SH-SY5Y (cell line): ENCODE results near the gene RAI14.

ENCODE experiments used
- GATA2 ChIP-seq: IDR thresholded peaks from 2 replicates; pipeline ENCODE4 v1.6.1; 2011; ENCODE audit warnings: mild to moderate bottlenecking, low read depth, low read length
- GATA3 ChIP-seq: IDR thresholded peaks from 2 replicates; pipeline ENCODE4 v1.6.1; 2011; ENCODE audit warnings: low read depth, mild to moderate bottlenecking, low read length, moderate library complexity

DNA sequence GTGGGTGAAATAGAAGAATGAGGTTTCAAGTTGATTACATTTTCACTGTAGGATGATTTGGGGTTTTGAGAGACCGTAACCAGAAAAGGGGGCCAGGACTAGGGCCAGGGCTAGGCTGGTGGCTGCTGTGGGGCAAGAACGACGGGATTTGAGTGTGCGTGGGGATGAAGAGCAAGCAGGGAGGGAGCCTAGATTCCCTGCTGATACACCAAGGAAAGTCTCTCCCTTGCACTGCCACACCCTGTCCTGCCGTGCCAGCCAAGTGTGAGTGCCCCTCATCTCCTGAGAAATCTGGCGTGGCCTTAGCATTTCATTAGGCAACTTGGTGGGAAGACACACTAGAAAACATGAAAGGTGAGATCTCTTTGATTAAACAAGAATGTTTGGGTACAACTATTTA lies 42.6 kb downstream of the RAI14 start:
- no peak for TF ChIP-seq GATA2
- TF ChIP-seq GATA3 = no peak
